Esophagus squamous epithelium (tissue), 5 donors: Measurements from ENCODE around the gene LRIG1. TPM values are rescaled to one million over a fixed set of nuclear protein-coding genes. Genes with fewer than 3 reads are reported as not detected.

Experiments
- DNase-seq: peaks from one replicate; lab custom pipeline; 2025; lab: John Stamatoyannopoulos, UW
- H3K27ac ChIP-seq, 4 donors: fragments of 200-600 bp; sonication (generic); one replicate each; pipeline ENCODE4 v1.5.1; 2016 to 2019; ENCODE audit warnings: mild to moderate bottlenecking in 1 of 4
- H3K27me3 ChIP-seq, 4 donors: fragments of 200-600 bp; sonication (generic); 1 replicate in 3 of 4; 2 replicates in 1 of 4; pipeline versions ENCODE4 v1.5.1 to v1.6.0; 2017 to 2021; ENCODE audit warnings: antibody characterized with exemption in 1 of 4
- H3K36me3 ChIP-seq, 3 donors: fragments of 200-600 bp; sonication (generic); one replicate each; pipeline ENCODE4 v1.5.1; 2016 to 2019
- H3K4me1 ChIP-seq, 3 donors: fragments of 200-600 bp; sonication (generic); one replicate each; pipeline ENCODE4 v1.5.1; 2017 to 2019
- H3K4me3 ChIP-seq, 4 donors: fragments of 200-600 bp; sonication (generic); 1 replicate in 3 of 4; 2 replicates in 1 of 4; pipeline ENCODE4 v1.5.1; 2016 to 2019; ENCODE audit warnings: mild to moderate bottlenecking in 2 of 4, moderate library complexity in 1 of 4
- H3K9me3 ChIP-seq, 3 donors: fragments of 200-600 bp; sonication (generic); one replicate each; pipeline ENCODE4 v1.5.1; 2016 to 2019
- POLR2A ChIP-seq, 4 donors: fragments of 450-650 bp; IDR thresholded peaks; one replicate each; pipeline ENCODE4 v1.6.1; 2017; ENCODE audit warnings: antibody characterized with exemption in 4 of 4, mild to moderate bottlenecking in 4 of 4, moderate library complexity in 3 of 4
- WGBS, 2 donors: methylation state at CpG; one replicate each; pipeline ENCODE4 v1.1.5; 2018; 5-methylcytosine and 5-hydroxymethylcytosine counted together
- intact Hi-C: fragments of 100-400 bp; cut with DNase I; formaldehyde crosslinking; loops from one replicate; pipeline ENCODE4 v1.15.0; 2022
- total RNA-seq, 4 donors: library from RNA; depleted of rRNA; stranded (reverse); fragments of >200 nt; gene quantifications; one replicate each; pipeline ENCODE4 v1.1.0, GENCODE V29; 2016
- TF ChIP-seq, protein P1 (sequence below), 6 experiments: fragments of 450-650 bp in 4 of 6; fragments of 200-600 bp in 2 of 6; sonication (generic) in 2 of 6; IDR thresholded peaks; one replicate each; pipeline ENCODE4 v1.5.1; 2016 to 2019; ENCODE audit warnings: antibody characterized with exemption in 6 of 6, mild to moderate bottlenecking in 4 of 6, moderate library complexity in 4 of 6
- donor health status: DM: yes; HTN: yes; CAD: no.

The LRIG1 gene
- total RNA-seq, 4 donors from 2014 or later: 7.5 to 30.5 (median 15.1) TPM

DNA sequence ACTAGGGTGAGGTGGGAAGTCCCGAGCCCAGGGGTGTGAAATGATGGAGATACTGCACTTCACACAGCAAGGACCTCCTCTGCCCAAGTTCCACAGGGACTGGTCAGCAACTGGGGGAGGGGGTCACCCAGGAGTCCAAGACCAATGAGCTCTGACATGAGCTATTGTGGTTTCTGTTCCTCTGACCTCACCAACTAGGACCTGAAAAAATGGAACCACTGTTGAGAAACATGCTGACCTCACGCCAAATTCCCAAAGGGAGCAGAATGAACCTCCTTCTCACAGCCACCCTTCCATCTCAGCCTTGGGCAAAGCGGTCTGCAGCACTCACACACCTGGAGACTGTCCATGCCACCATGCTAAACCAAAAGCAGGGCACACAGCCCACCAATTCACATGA lies 69.3 kb downstream of the LRIG1 start:
- H3K27ac ChIP-seq: no peak overlapping the region
- H3K9me3 ChIP-seq: no peaks in the 10 kb centered on the region
- peaks cover 0 to 7% (median 0%) of the 10 kb centered on the region in 3 donors for H3K36me3 ChIP-seq
- TF ChIP-seq, protein P1, sequence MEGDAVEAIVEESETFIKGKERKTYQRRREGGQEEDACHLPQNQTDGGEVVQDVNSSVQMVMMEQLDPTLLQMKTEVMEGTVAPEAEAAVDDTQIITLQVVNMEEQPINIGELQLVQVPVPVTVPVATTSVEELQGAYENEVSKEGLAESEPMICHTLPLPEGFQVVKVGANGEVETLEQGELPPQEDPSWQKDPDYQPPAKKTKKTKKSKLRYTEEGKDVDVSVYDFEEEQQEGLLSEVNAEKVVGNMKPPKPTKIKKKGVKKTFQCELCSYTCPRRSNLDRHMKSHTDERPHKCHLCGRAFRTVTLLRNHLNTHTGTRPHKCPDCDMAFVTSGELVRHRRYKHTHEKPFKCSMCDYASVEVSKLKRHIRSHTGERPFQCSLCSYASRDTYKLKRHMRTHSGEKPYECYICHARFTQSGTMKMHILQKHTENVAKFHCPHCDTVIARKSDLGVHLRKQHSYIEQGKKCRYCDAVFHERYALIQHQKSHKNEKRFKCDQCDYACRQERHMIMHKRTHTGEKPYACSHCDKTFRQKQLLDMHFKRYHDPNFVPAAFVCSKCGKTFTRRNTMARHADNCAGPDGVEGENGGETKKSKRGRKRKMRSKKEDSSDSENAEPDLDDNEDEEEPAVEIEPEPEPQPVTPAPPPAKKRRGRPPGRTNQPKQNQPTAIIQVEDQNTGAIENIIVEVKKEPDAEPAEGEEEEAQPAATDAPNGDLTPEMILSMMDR (IDR thresholded peaks at IDR 0.05): no peak
- TF ChIP-seq POLR2A (IDR thresholded peaks at IDR 0.05): no peak
- DNase-seq: no peak
- 87 to 93% methylated on average over 3 of the region's 3 CpGs for WGBS, 2 donors
- H3K4me1 ChIP-seq: peaks cover 7 to 74% (median 26%) of the 10 kb centered on the region in 3 donors
- no peak overlapping the region for H3K4me3 ChIP-seq
- no peaks in the 10 kb centered on the region for H3K27me3 ChIP-seq
- intact Hi-C loops: no loop called here

- peak overlapping the region in 1 of 4 donors; percentile 11 for H3K27ac ChIP-seq
- WGBS, 2 donors: 50 to 59% methylated on average over 8 of the region's 8 CpGs
These were observed 69.9 kb downstream of the LRIG1 start for GRCh38 chr3:66430876-66431275.

DNA sequence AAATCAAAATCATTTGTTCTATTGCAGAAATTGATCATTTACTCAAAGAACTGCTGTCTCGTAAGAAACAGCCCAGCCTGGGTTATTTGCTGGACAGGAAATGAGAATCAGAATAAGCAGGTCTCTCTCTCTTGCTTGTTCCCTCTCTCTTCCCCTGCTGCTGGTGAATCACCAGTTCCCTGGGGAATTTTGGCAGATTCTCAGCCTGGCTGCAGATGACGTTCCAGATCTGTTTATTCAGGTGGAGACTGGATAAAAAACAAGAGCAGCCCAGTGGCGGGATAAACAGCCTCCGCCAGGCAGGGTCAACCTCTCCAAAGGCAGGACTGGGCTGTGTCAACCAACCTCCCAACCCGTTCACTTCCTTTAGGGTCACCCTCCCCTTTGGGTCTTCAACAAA lies 72.1 kb downstream of the LRIG1 start:
- H3K4me3 ChIP-seq: peak overlapping the region in 1 of 4 donors; percentile 21
- DNase-seq: no peak
- peaks cover 7 to 86% (median 31%) of the 10 kb centered on the region in 3 donors for H3K4me1 ChIP-seq
- WGBS, 2 donors: 24 to 26% methylated on average over 5 of the region's 5 CpGs
- H3K27me3 ChIP-seq: no peaks in the 10 kb centered on the region
- TF ChIP-seq, protein P1 (IDR thresholded peaks at IDR 0.05): no peak
- TF ChIP-seq POLR2A (IDR thresholded peaks at IDR 0.05): no peak
- H3K9me3 ChIP-seq: no peaks in the 10 kb centered on the region
- H3K36me3 ChIP-seq: peaks cover 0 to 8% (median 0%) of the 10 kb centered on the region in 3 donors
- intact Hi-C loops: no loop called here
- peak overlapping the region; percentile 43 to 76 (median 66) for H3K27ac ChIP-seq

More at GRCh38 chr3:66430876-66431275, 69.9 kb downstream of the LRIG1 start:
- H3K4me3 ChIP-seq: no peak overlapping the region
- H3K27me3 ChIP-seq: no peaks in the 10 kb centered on the region
- H3K4me1 ChIP-seq: peaks cover 7 to 70% (median 22%) of the 10 kb centered on the region in 3 donors
- no peak for DNase-seq
- peaks cover 0 to 7% (median 0%) of the 10 kb centered on the region in 3 donors for H3K36me3 ChIP-seq
- no peaks in the 10 kb centered on the region for H3K9me3 ChIP-seq
- TF ChIP-seq POLR2A (IDR thresholded peaks at IDR 0.05): no peak
- TF ChIP-seq, protein P1 (IDR thresholded peaks at IDR 0.05): no peak
- intact Hi-C loops: no loop called here

GRCh38 chr3:66427951-66428474 lies 72.8 kb downstream of the LRIG1 start:
- intact Hi-C loops: no loop called here
- WGBS, 2 donors: 54 to 66% methylated on average over 5 of the region's 5 CpGs
- Histone ChIP-seq H3K9me3 (no peaks in the 10 kb centered on the region), H3K27me3 (no peaks in the 10 kb centered on the region), H3K4me1 (peaks cover 7 to 81% (median 31%) of the 10 kb centered on the region in 3 donors), H3K27ac (peak overlapping the region in 3 of 4 donors; percentile 43 to 76 (median 57)), H3K4me3 (no peak overlapping the region), H3K36me3 (peaks cover 0 to 15% (median 0%) of the 10 kb centered on the region in 3 donors)
- no peak for DNase-seq
- no peak for TF ChIP-seq POLR2A (IDR thresholded peaks at IDR 0.05)
- TF ChIP-seq, protein P1 (IDR thresholded peaks at IDR 0.05): no peak

GRCh38 chr3:66427352-66427751 lies 73.5 kb downstream of the LRIG1 start:
- WGBS, 2 donors: 95 to 100% methylated on average over 3 of the region's 3 CpGs
- no peaks in the 10 kb centered on the region for H3K27me3 ChIP-seq
- H3K4me1 ChIP-seq: peaks cover 7 to 76% (median 31%) of the 10 kb centered on the region in 3 donors
- H3K36me3 ChIP-seq: peaks cover 0 to 16% (median 0%) of the 10 kb centered on the region in 3 donors
- H3K27ac ChIP-seq: no peak overlapping the region
- TF ChIP-seq POLR2A (IDR thresholded peaks at IDR 0.05): no peak
- TF ChIP-seq, protein P1 (IDR thresholded peaks at IDR 0.05): no peak
- no peak overlapping the region for H3K4me3 ChIP-seq
- intact Hi-C loops: no loop called here
- peaks cover 0 to 2% (median 0%) of the 10 kb centered on the region in 3 donors for H3K9me3 ChIP-seq
- no peak for DNase-seq
